DOHH2 (cell line): Measurements from ENCODE around the gene FAM229A.

ENCODE experiments used
- H3F3A ChIP-seq: fragments of 200-600 bp; sonication (generic), shearing (Covaris generic); 2 replicates; pipeline ENCODE4 v1.6.0; 2016; ENCODE audit warnings: antibody characterized with exemption, mild to moderate bottlenecking; ENCODE audit not compliant: control insufficient read depth, insufficient read depth
- H3K27ac ChIP-seq: fragments of 200-600 bp; sonication (generic); 2 replicates; pipeline ENCODE4 v1.5.1; 2014; ENCODE audit warnings: low read depth, mild to moderate bottlenecking, low read length, moderate library complexity
- H3K27me3 ChIP-seq: fragments of 200-600 bp; sonication (generic); 2 replicates; pipeline ENCODE4 v1.6.1; 2014; ENCODE audit warnings: mild to moderate bottlenecking, low read length, mixed read lengths; ENCODE audit not compliant: control insufficient read depth
- H3K36me3 ChIP-seq: fragments of 200-600 bp; sonication (generic); 2 replicates; pipeline ENCODE4 v1.6.1; 2014; ENCODE audit warnings: mild to moderate bottlenecking, low read length, moderate library complexity, mixed read lengths; ENCODE audit not compliant: control insufficient read depth
- H3K4me1 ChIP-seq: fragments of 200-600 bp; sonication (generic); 2 replicates; pipeline ENCODE4 v1.6.1; 2014; ENCODE audit warnings: mild to moderate bottlenecking, low read length, mixed read lengths; ENCODE audit not compliant: control insufficient read depth
- H3K4me2 ChIP-seq: fragments of 200-600 bp; sonication (generic); 2 replicates; pipeline ENCODE4 v1.6.0; 2014; ENCODE audit warnings: mild to moderate bottlenecking, low read length, moderate library complexity
- H3K4me3 ChIP-seq: fragments of 200-600 bp; sonication (generic); 2 replicates; pipeline ENCODE4 v1.5.1; 2014; ENCODE audit warnings: mild to moderate bottlenecking, low read length, mixed read lengths
- H3K79me2 ChIP-seq: fragments of 200-600 bp; sonication (generic); 2 replicates; pipeline ENCODE4 v1.6.1; 2014; ENCODE audit warnings: mild to moderate bottlenecking, low read length, mixed read lengths; ENCODE audit not compliant: control insufficient read depth
- H3K9me2 ChIP-seq: fragments of 200-600 bp; sonication (generic); replicated peaks from 2 replicates; pipeline ENCODE4 v1.6.1; 2014; ENCODE audit warnings: mild to moderate bottlenecking, low read length, mixed read lengths; ENCODE audit not compliant: control insufficient read depth
- H3K9me3 ChIP-seq: fragments of 200-600 bp; sonication (generic); 2 replicates; pipeline ENCODE4 v1.6.1; 2014; ENCODE audit warnings: antibody characterized with exemption, low read length, mixed read lengths; ENCODE audit not compliant: control insufficient read depth, insufficient read depth
- H4K20me1 ChIP-seq: fragments of 200-600 bp; sonication (generic); 2 replicates; pipeline ENCODE4 v1.6.0; 2014; ENCODE audit warnings: low read depth, mild to moderate bottlenecking, antibody characterized with exemption, low read length, moderate library complexity; ENCODE audit not compliant: control insufficient read depth, insufficient read depth
- CTCF ChIP-seq: fragments of 200-600 bp; sonication (generic); IDR thresholded peaks from one replicate; pipeline ENCODE4 v1.5.1; 2014; ENCODE audit warnings: antibody characterized with exemption, mild to moderate bottlenecking, low read depth, low read length; ENCODE audit not compliant: poor library complexity, severe bottlenecking
- EZH2phosphoT487 ChIP-seq: fragments of 200-600 bp; sonication (generic); IDR thresholded peaks from 2 replicates; pipeline ENCODE4 v1.6.1; 2017; ENCODE audit warnings: borderline replicate concordance, mild to moderate bottlenecking, antibody characterized with exemption, low read length, moderate library complexity, mixed read lengths

The FAM229A gene

GRCh38 chr1:32376199-32376598 is 13.9 kb upstream of the FAM229A start:
- TF ChIP-seq EZH2phosphoT487: no peak
- no peak for TF ChIP-seq CTCF
- Histone ChIP-seq H3K79me2 (no peaks in the 10 kb centered on the region), H3K9me2 (no peaks in the 10 kb centered on the region), H3F3A (no peaks in the 10 kb centered on the region), H3K36me3 (peaks cover 66% of the 10 kb centered on the region), H3K9me3 (no peaks in the 10 kb centered on the region), H3K4me3 (no peak overlapping the region), H4K20me1 (no peaks in the 10 kb centered on the region), H3K27me3 (no peaks in the 10 kb centered on the region), H3K27ac (no peak overlapping the region), H3K4me1 (0 out of 2 replicates have a peak, but pooled peaks cover 3% of the 10 kb centered on the region), H3K4me2 (no peak overlapping the region)

- no peaks in the 10 kb centered on the region for H3F3A ChIP-seq
- no peak overlapping the region for H3K4me2 ChIP-seq
- H3K4me3 ChIP-seq: no peak overlapping the region
- TF ChIP-seq EZH2phosphoT487 (no peak), CTCF (no peak)
- H3K4me1 ChIP-seq: 0 out of 2 replicates have a peak, but pooled peaks cover 3% of the 10 kb centered on the region
- no peaks in the 10 kb centered on the region for H4K20me1 ChIP-seq
- no peak overlapping the region for H3K27ac ChIP-seq
- H3K9me2 ChIP-seq: no peaks in the 10 kb centered on the region
- no peaks in the 10 kb centered on the region for H3K79me2 ChIP-seq
- no peaks in the 10 kb centered on the region for H3K9me3 ChIP-seq
- no peaks in the 10 kb centered on the region for H3K27me3 ChIP-seq
- peaks cover 53% of the 10 kb centered on the region for H3K36me3 ChIP-seq
Observed at GRCh38 chr1:32373996-32374592, 11.8 kb upstream of the FAM229A start.

- H3F3A ChIP-seq: no peaks in the 10 kb centered on the region
Observed at GRCh38 chr1:32372149-32372756, 10.0 kb upstream of the FAM229A start.

More at GRCh38 chr1:32372149-32372756, 10.0 kb upstream of the FAM229A start:
- H3K79me2 ChIP-seq: no peaks in the 10 kb centered on the region
- no peaks in the 10 kb centered on the region for H3K9me2 ChIP-seq
- H4K20me1 ChIP-seq: no peaks in the 10 kb centered on the region
- H3K27ac ChIP-seq: no peak overlapping the region
- H3K4me2 ChIP-seq: no peak overlapping the region
- H3K9me3 ChIP-seq: no peaks in the 10 kb centered on the region
- no peaks in the 10 kb centered on the region for H3K27me3 ChIP-seq
- H3K36me3 ChIP-seq: peaks cover 48% of the 10 kb centered on the region
- H3K4me3 ChIP-seq: no peak overlapping the region
- 0 out of 2 replicates have a peak, but pooled peaks cover 3% of the 10 kb centered on the region for H3K4me1 ChIP-seq
- TF ChIP-seq CTCF (peak; percentile 24), EZH2phosphoT487 (no peak)
